Measurements from ENCODE around the gene VOPP1.

Gene VOPP1

GRCh38 chr7:55432939-55433784 is 139.1 kb downstream of the VOPP1 start:
- peak; percentile 68 for DNase-seq (ENCODE audit: low read depth)

GRCh38 chr7:55432506-55432905 is 139.8 kb downstream of the VOPP1 start:
- no peak for DNase-seq (ENCODE audit: low read depth)

GRCh38 chr7:55431898-55432297 is 140.4 kb downstream of the VOPP1 start:
- DNase-seq (ENCODE audit: low read depth) = no peak

- no peak for DNase-seq (ENCODE audit: low read depth)
These were observed 142.3 kb downstream of the VOPP1 start for GRCh38 chr7:55429835-55430499.

GRCh38 chr7:55427800-55428199 is 144.5 kb downstream of the VOPP1 start:
- no peak for DNase-seq (ENCODE audit: low read depth)

GRCh38 chr7:55427342-55427741 is 145.0 kb downstream of the VOPP1 start:
- no peak for DNase-seq (ENCODE audit: low read depth)

- DNase-seq (ENCODE audit: low read depth) = no peak
These were observed 145.6 kb downstream of the VOPP1 start for GRCh38 chr7:55426676-55427075.

GRCh38 chr7:55425141-55425752 is 147.1 kb downstream of the VOPP1 start:
- DNase-seq (ENCODE audit: low read depth) = no peak

- DNase-seq (ENCODE audit: low read depth) = peak; percentile 27
These were observed 148.4 kb downstream of the VOPP1 start for GRCh38 chr7:55423891-55424290.

- DNase-seq (ENCODE audit: low read depth) = peak; percentile 70
These were observed 149.0 kb downstream of the VOPP1 start for GRCh38 chr7:55423277-55423711.
